SK-N-SH (cell line): ENCODE data around the gene CEP170B. TPM values are rescaled to one million over a fixed set of nuclear protein-coding genes. Genes with fewer than 3 reads are reported as not detected.
"Not testable (repeated sequence)": the region's sequence is repeated elsewhere in the genome, so short reads cannot be mapped to it uniquely, and the experiment has no call there.

ENCODE experiments used
- CTCF ChIA-PET: fragments of 300-600, 350-600 bp; formaldehyde crosslinking; extraction: SDS; loops from one replicate; lab custom pipeline; 2021; lab: Yijun Ruan, JAX
- POLR2A ChIA-PET: fragments of 350-600 bp; sonication (Branson Sonifier 250); formaldehyde crosslinking; extraction: SDS; loops from one replicate; lab custom pipeline; 2020; ENCODE audit warnings: antibody characterized with exemption, inconsistent platforms; lab: Yijun Ruan, JAX
- DNase-seq: peaks from one replicate; pipeline ENCODE4 v3.0.0; 2012
- H2AFZ ChIP-seq: fragments of 200-600 bp; sonication (generic); 2 replicates; pipeline ENCODE4 v1.8.1; 2016; ENCODE audit warnings: antibody characterized with exemption, mild to moderate bottlenecking, low read depth
- H3F3A ChIP-seq: fragments of 200-600 bp; sonication (generic); replicated peaks from 2 replicates; pipeline ENCODE3; 2016; ENCODE audit warnings: antibody characterized with exemption, mild to moderate bottlenecking; ENCODE audit not compliant: insufficient read depth
- H3K27ac ChIP-seq, 2 experiments: fragments of 200-500 bp in 1 of 2; fragments of 200-600 bp in 1 of 2; sonication (Bioruptor generic) in 1 of 2; sonication (generic), shearing (Covaris generic) in 1 of 2; 2 replicates each; pipeline versions ENCODE4 v1.5.1 to v1.6.1; 2014 to 2016; ENCODE audit warnings: low read depth in 2 of 2, inconsistent platforms in 1 of 2, low read length in 1 of 2, mild to moderate bottlenecking in 1 of 2, mixed read lengths in 1 of 2
- H3K27me3 ChIP-seq: fragments of 200-600 bp; sonication (generic), shearing (Covaris generic); 2 replicates; pipeline ENCODE4 v1.6.1; 2016; ENCODE audit warnings: mixed run types; ENCODE audit not compliant: insufficient read depth
- H3K36me3 ChIP-seq, 2 experiments: fragments of 200-500 bp in 1 of 2; fragments of 200-600 bp in 1 of 2; sonication (Bioruptor generic) in 1 of 2; sonication (generic) in 1 of 2; replicated peaks in 1 of 2; 2 replicates each; pipeline versions ENCODE3 to v1.5.1; 2014 to 2016; ENCODE audit warnings: low read length in 1 of 2, mild to moderate bottlenecking in 1 of 2; ENCODE audit not compliant: insufficient read depth in 2 of 2, control insufficient read depth in 1 of 2
- H3K4me1 ChIP-seq, 2 experiments: fragments of 200-500 bp in 1 of 2; fragments of 200-600 bp in 1 of 2; sonication (Bioruptor generic) in 1 of 2; sonication (generic), shearing (Covaris generic) in 1 of 2; 2 replicates each; pipeline versions ENCODE4 v1.5.1 to v1.6.1; 2014 to 2016; ENCODE audit warnings: low read depth in 1 of 2, low read length in 1 of 2, mixed run types in 1 of 2; ENCODE audit not compliant: insufficient read depth in 2 of 2, control insufficient read depth in 1 of 2
- H3K4me2 ChIP-seq: fragments of 200-600 bp; sonication (generic), shearing (Covaris generic); 2 replicates; pipeline ENCODE4 v1.6.1; 2017; ENCODE audit warnings: mixed run types
- H3K4me3 ChIP-seq, 2 experiments: fragments of 200-500 bp in 1 of 2; fragments of 200-600 bp in 1 of 2; sonication (Bioruptor generic) in 1 of 2; sonication (generic), shearing (Covaris generic) in 1 of 2; 2 replicates each; pipeline versions ENCODE4 v1.5.1 to v1.8.1; 2014 to 2016; ENCODE audit warnings: low read depth in 2 of 2, inconsistent platforms in 1 of 2, low read length in 1 of 2, mild to moderate bottlenecking in 1 of 2, mixed read lengths in 1 of 2, moderate library complexity in 1 of 2
- H3K79me2 ChIP-seq: fragments of 200-600 bp; sonication (generic); 2 replicates; pipeline ENCODE4 v1.8.1; 2017; ENCODE audit warnings: mild to moderate bottlenecking; ENCODE audit not compliant: insufficient read depth
- H3K9ac ChIP-seq: fragments of 200-600 bp; sonication (generic); 2 replicates; pipeline ENCODE4 v1.6.1; 2017; ENCODE audit warnings: mixed run types
- H3K9me2 ChIP-seq: fragments of 200-600 bp; sonication (generic); 2 replicates; pipeline ENCODE4 v1.6.1; 2017; ENCODE audit warnings: mixed run types
- H3K9me3 ChIP-seq: fragments of 200-600 bp; sonication (generic); 2 replicates; pipeline ENCODE4 v1.6.1; 2017; ENCODE audit warnings: mixed run types, mild to moderate bottlenecking, moderate library complexity
- H4K20me1 ChIP-seq: fragments of 200-600 bp; sonication (generic); 2 replicates; pipeline ENCODE4 v1.6.1; 2017; ENCODE audit warnings: mild to moderate bottlenecking, mixed run types; ENCODE audit not compliant: insufficient read depth
- CHD2 ChIP-seq: fragments of 150-350 bp; IDR thresholded peaks from 2 replicates; pipeline ENCODE4 v1.6.1; 2018; ENCODE audit warnings: low read length; ENCODE audit not compliant: partially characterized antibody
- CTCF ChIP-seq: fragments of 200-600 bp; sonication (generic); IDR thresholded peaks from 2 replicates; pipeline ENCODE4 v1.6.1; 2017; ENCODE audit warnings: antibody characterized with exemption, mild to moderate bottlenecking, moderate library complexity
- ELF1 ChIP-seq: IDR thresholded peaks from 2 replicates; pipeline ENCODE4 v1.4.0; 2012
- GABPA ChIP-seq: IDR thresholded peaks from 2 replicates; pipeline ENCODE4 v1.4.0; 2012; ENCODE audit warnings: low read depth, mild to moderate bottlenecking
- MEF2A ChIP-seq: IDR thresholded peaks from 2 replicates; pipeline ENCODE4 v1.4.0; 2012; ENCODE audit warnings: low read depth, borderline replicate concordance
- MXI1 ChIP-seq: IDR thresholded peaks from 2 replicates; pipeline ENCODE4 v1.6.1; 2012; ENCODE audit warnings: mild to moderate bottlenecking, low read depth, low read length, improper control_type of control experiment
- RCOR1 ChIP-seq: fragments of 150-350 bp; IDR thresholded peaks from 2 replicates; pipeline ENCODE4 v1.6.1; 2017; ENCODE audit warnings: antibody characterized with exemption, low read length
- RXRA ChIP-seq: IDR thresholded peaks from 2 replicates; pipeline ENCODE4 v1.4.0; 2012; ENCODE audit warnings: low read depth, mild to moderate bottlenecking, borderline replicate concordance
- SIN3A ChIP-seq: IDR thresholded peaks from 2 replicates; pipeline ENCODE4 v1.6.1; 2012; ENCODE audit warnings: low read depth, mild to moderate bottlenecking, low read length, moderate library complexity, borderline replicate concordance
- WGBS: methylation state at CpG from one replicate; pipeline ENCODE4 v1.1.6; 2017; ENCODE audit warnings: low lambda C conversion rate; 5-methylcytosine and 5-hydroxymethylcytosine counted together
- polyA plus RNA-seq, 3 experiments: library from polyadenylated mRNA; depleted of rRNA; stranded (reverse); fragments of >200 nt; gene quantifications; 2 replicates each; pipeline ENCODE4 v1.2.3, GENCODE V29; 2012

Gene CEP170B
- polyA plus RNA-seq, 1 of the 3 experiments (the other 2 are of a cell fraction): 11.0 TPM

GRCh38 chr14:104889375-104889757 is 24.3 kb downstream of the CEP170B start:
- no peak overlapping the region for H2AFZ ChIP-seq
- H3K4me1 ChIP-seq: no peaks in the 10 kb centered on the region; a peak in 1 of 4 replicates
- TF ChIP-seq GABPA (no peak), RCOR1 (no peak), RXRA (no peak)
- no peaks in the 10 kb centered on the region for H3K9me3 ChIP-seq
- H3K4me2 ChIP-seq: no peak overlapping the region
- H3K9me2 ChIP-seq: no peaks in the 10 kb centered on the region
- no peaks in the 10 kb centered on the region for H4K20me1 ChIP-seq
- H3K9ac ChIP-seq: no peak overlapping the region
- 94% methylated on average over 17 of the region's 23 CpGs for WGBS
- no peaks in the 10 kb centered on the region for H3K27me3 ChIP-seq
- DNase-seq: no peak
- no peak overlapping the region for H3K27ac ChIP-seq
- H3K79me2 ChIP-seq: no peaks in the 10 kb centered on the region
- CTCF ChIA-PET: interaction anchor here (1.0 kb wide), 2 partner anchors 62 to 121 kb away, joined by 3 to 4 read pairs; no protein-coding TSS in a partner anchor
- H3F3A ChIP-seq: no peaks in the 10 kb centered on the region
- peaks cover 0 to 16% of the 10 kb centered on the region in 2 experiments for H3K36me3 ChIP-seq
- POLR2A ChIA-PET: no interaction called here
- H3K4me3 ChIP-seq: no peak overlapping the region

DNA sequence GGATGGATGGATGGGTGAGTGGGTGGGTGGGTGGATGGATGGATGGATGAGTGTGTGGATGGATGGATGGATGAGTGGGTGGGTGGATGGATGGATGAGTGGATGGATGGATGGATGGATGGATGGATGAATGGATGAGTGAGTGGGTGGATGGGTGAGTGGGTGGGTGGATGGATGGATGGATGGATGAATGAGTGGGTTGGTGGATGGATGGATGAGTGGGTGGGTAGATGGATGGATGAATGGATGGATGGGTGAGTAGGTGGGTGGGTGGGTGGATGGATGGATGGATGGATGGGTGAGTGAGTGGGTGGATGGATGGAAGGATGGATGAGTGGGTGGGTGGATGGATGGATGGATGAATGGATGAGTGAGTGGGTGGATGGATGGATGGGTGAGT is 25.2 kb downstream of the CEP170B start:
- CTCF ChIA-PET: interaction anchor here (1.0 kb wide), 1 partner anchor 63 kb away, joined by 3 read pairs; no protein-coding TSS in a partner anchor
- H3K9ac ChIP-seq, H3K27ac ChIP-seq, H3K4me2 ChIP-seq, H3K27me3 ChIP-seq, H3K79me2 ChIP-seq, H2AFZ ChIP-seq, H3K9me3 ChIP-seq, H4K20me1 ChIP-seq, DNase-seq, H3K9me2 ChIP-seq, H3F3A ChIP-seq, H3K4me3 ChIP-seq, POLR2A ChIA-PET, H3K4me1 ChIP-seq: not testable (repeated sequence)
- peaks cover 0 to 16% of the 10 kb centered on the region in 2 experiments for H3K36me3 ChIP-seq

DNA sequence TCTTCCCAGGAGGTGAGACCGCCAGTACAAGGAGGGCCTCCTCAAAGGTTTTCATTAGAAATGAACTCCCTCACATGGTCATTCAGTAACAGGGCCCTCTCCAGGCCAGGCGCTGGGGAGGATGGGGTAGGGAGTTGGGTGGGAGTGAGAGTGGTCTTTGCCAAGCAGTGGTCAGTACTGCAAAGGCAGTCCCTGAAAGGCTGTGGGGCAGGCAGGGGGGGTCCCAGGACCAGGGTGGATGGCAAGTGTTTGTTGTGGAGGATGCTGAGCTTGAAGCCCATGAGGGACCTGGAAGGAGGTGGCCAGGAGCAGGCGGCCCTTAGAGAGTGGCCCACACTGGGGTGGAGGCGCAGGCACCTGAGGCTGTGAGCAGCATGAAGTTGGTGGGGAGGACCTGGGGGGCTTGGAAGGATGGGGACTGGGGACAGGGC is 26.1 kb downstream of the CEP170B start:
- no peak overlapping the region for H3K4me3 ChIP-seq
- peaks cover 0 to 12% of the 10 kb centered on the region in 2 experiments for H3K36me3 ChIP-seq
- H2AFZ ChIP-seq: no peak overlapping the region
- TF ChIP-seq CTCF (no peak), MEF2A (no peak), ELF1 (no peak), SIN3A (no peak), CHD2 (no peak), MXI1 (no peak)
- H3K9me2 ChIP-seq: no peaks in the 10 kb centered on the region
- no peak overlapping the region for H3K4me2 ChIP-seq
- H3F3A ChIP-seq: no peaks in the 10 kb centered on the region
- no peaks in the 10 kb centered on the region for H4K20me1 ChIP-seq
- POLR2A ChIA-PET: no interaction called here
- H3K27me3 ChIP-seq: no peaks in the 10 kb centered on the region
- H3K27ac ChIP-seq: no peak overlapping the region
- WGBS: 85% methylated on average over 4 of the region's 4 CpGs
- no peaks in the 10 kb centered on the region for H3K9me3 ChIP-seq
- no peak overlapping the region for H3K9ac ChIP-seq
- no peak for DNase-seq
- CTCF ChIA-PET: interaction anchor here (6.7 kb wide), 1 partner anchor 156 kb away, joined by 51 read pairs; no protein-coding TSS in a partner anchor
- H3K4me1 ChIP-seq: peaks cover 0 to 6% of the 10 kb centered on the region in 2 experiments; a peak in 1 of 4 replicates
- H3K79me2 ChIP-seq: no peaks in the 10 kb centered on the region
